Measurements from ENCODE around the gene GBA3. TPM values are rescaled to one million over a fixed set of nuclear protein-coding genes. Genes with fewer than 3 reads are reported as not detected.
A peak's percentile ranks its signal among the peaks of the same experiment; 100 is the strongest.

The GBA3 gene
- total RNA-seq, 6 experiments from 2014 or later, result 15.4 to 115 (median 60.7) TPM

GRCh38 chr4:22712529-22712928 lies 19.8 kb downstream of the GBA3 start:
- no peak for TF ChIP-seq POLR2A (IDR thresholded peaks at IDR 0.05)
- TF ChIP-seq CTCF (IDR thresholded peaks at IDR 0.05), result no peak
- peak in 2 of 3 donors; percentile 34 to 57 for DNase-seq
- H3K27ac ChIP-seq, result peak overlapping the region in 2 of 3 donors; percentile 13 to 18
- peaks cover 0 to 25% (median 11%) of the 10 kb centered on the region in 4 donors for H3K4me1 ChIP-seq
- H3K9me3 ChIP-seq, result no peaks in the 10 kb centered on the region
- peak overlapping the region; percentile 7 to 33 (median 10) for H3K4me3 ChIP-seq
- H3K27me3 ChIP-seq, result no peaks in the 10 kb centered on the region
- intact Hi-C loops (cut with DNase I), result no loop called here
- peak; percentile 78 to 91 (median 82) for ATAC-seq
- no peaks in the 10 kb centered on the region for H3K36me3 ChIP-seq
- 48% methylated on average over 7 of the region's 7 CpGs for WGBS (ENCODE audit: insufficient coverage, low coverage, low lambda C conversion rate, missing lambda C conversion rate)

GRCh38 chr4:22713841-22714240 lies 21.1 kb downstream of the GBA3 start:
- peak; percentile 52 to 71 (median 62) for ATAC-seq
- H3K4me3 ChIP-seq, result peak overlapping the region in 1 of 3 donors; percentile 19
- H3K4me1 ChIP-seq, result peaks cover 0 to 25% (median 11%) of the 10 kb centered on the region in 4 donors
- no peak for DNase-seq
- H3K36me3 ChIP-seq, result no peaks in the 10 kb centered on the region
- 12% methylated on average over 1 of the region's 1 CpG for WGBS (ENCODE audit: insufficient coverage, low coverage, low lambda C conversion rate, missing lambda C conversion rate)
- H3K27me3 ChIP-seq, result no peaks in the 10 kb centered on the region
- no peaks in the 10 kb centered on the region for H3K9me3 ChIP-seq
- TF ChIP-seq CTCF (IDR thresholded peaks at IDR 0.05), result no peak
- no peak for TF ChIP-seq POLR2A (IDR thresholded peaks at IDR 0.05)
- intact Hi-C loops (cut with DNase I), result no loop called here
- H3K27ac ChIP-seq, result peak overlapping the region in 1 of 3 donors; percentile 17

GRCh38 chr4:22719218-22719617 lies 26.5 kb downstream of the GBA3 start:
- DNase-seq (peak in 1 of 3 donors; percentile 44), ATAC-seq (peak; percentile 61 to 96 (median 81))
- Histone ChIP-seq H3K9me3 (no peaks in the 10 kb centered on the region), H3K27ac (no peak overlapping the region), H3K36me3 (peaks cover 0 to 4% (median 0%) of the 10 kb centered on the region in 4 donors), H3K4me3 (no peak overlapping the region), H3K27me3 (no peaks in the 10 kb centered on the region), H3K4me1 (peaks cover 0 to 8% (median 0%) of the 10 kb centered on the region in 4 donors)
- intact Hi-C loops (cut with DNase I), result no loop called here
- TF ChIP-seq CTCF (IDR thresholded peaks at IDR 0.05) (no peak), POLR2A (IDR thresholded peaks at IDR 0.05) (no peak)
- 24% methylated on average over 3 of the region's 3 CpGs for WGBS (ENCODE audit: insufficient coverage, low coverage, low lambda C conversion rate, missing lambda C conversion rate)

- H3K9me3 ChIP-seq, result no peaks in the 10 kb centered on the region
- ATAC-seq (no peak), DNase-seq (no peak)
- H3K27me3 ChIP-seq, result no peaks in the 10 kb centered on the region
- H3K4me3 ChIP-seq, result no peak overlapping the region
- H3K4me1 ChIP-seq, result peaks cover 0 to 4% (median 0%) of the 10 kb centered on the region in 4 donors
- no peak for TF ChIP-seq POLR2A (IDR thresholded peaks at IDR 0.05)
- TF ChIP-seq CTCF (IDR thresholded peaks at IDR 0.05), result no peak
- peaks cover 0 to 4% (median 0%) of the 10 kb centered on the region in 4 donors for H3K36me3 ChIP-seq
- H3K27ac ChIP-seq, result no peak overlapping the region
- 60% methylated on average over 2 of the region's 2 CpGs for WGBS (ENCODE audit: insufficient coverage, low coverage, low lambda C conversion rate, missing lambda C conversion rate)
- intact Hi-C loops (cut with DNase I), result no loop called here
Observed at GRCh38 chr4:22720091-22720490, 27.4 kb downstream of the GBA3 start.

Data from right lobe of liver (tissue), 6 donors.